ENCODE results near the gene TSTD1.
"Not testable (repeated sequence)": the region's sequence is repeated elsewhere in the genome, so short reads cannot be mapped to it uniquely, and the experiment has no call there.

Gene TSTD1

GRCh38 chr1:161006563-161006962, 32.2 kb downstream of the TSTD1 start:
- DNase-seq = no peak

- DNase-seq = no peak
Measured at GRCh38 chr1:161001525-161001924, 37.2 kb downstream of the TSTD1 start.

- no peak for DNase-seq
Measured at GRCh38 chr1:161000736-161001480, 37.9 kb downstream of the TSTD1 start.

- DNase-seq = no peak
Measured at GRCh38 chr1:160999376-160999775, 39.4 kb downstream of the TSTD1 start.

- DNase-seq = no peak
Measured at GRCh38 chr1:160997323-160998038, 41.3 kb downstream of the TSTD1 start.

GRCh38 chr1:160996178-160996577, 42.6 kb downstream of the TSTD1 start:
- DNase-seq = no peak

- DNase-seq = no peak
Measured at GRCh38 chr1:160993544-160994193, 45.1 kb downstream of the TSTD1 start.

GRCh38 chr1:160992036-160992435, 46.7 kb downstream of the TSTD1 start:
- DNase-seq = not testable (repeated sequence)

Data from NCI-H1417 treated with DMSO at 0.1 percent for 48 hours (cell line).